ENCODE data around the gene SATB1. TPM values are rescaled to one million over a fixed set of nuclear protein-coding genes. Genes with fewer than 3 reads are reported as not detected.

The SATB1 gene
- total RNA-seq, 1 experiment from 2014 or later = 16.6 TPM

GRCh38 chr3:18308096-18308650 is 117.0 kb downstream of the SATB1 start:
- Mint-ChIP-seq H3K27me3 (ENCODE audit: unreplicated experiment) (no peaks in the 10 kb centered on the region), H3K4me3 (ENCODE audit: low read depth, unreplicated experiment) (no peak overlapping the region), H3K9me3 (ENCODE audit: low read depth, unreplicated experiment) (no peaks in the 10 kb centered on the region), H3K27ac (ENCODE audit: unreplicated experiment) (no peak overlapping the region), H3K4me1 (ENCODE audit: low read depth, unreplicated experiment) (no peaks in the 10 kb centered on the region), H3K36me3 (ENCODE audit: insufficient read depth, unreplicated experiment) (no peaks in the 10 kb centered on the region)
- TF ChIP-seq, protein P1, sequence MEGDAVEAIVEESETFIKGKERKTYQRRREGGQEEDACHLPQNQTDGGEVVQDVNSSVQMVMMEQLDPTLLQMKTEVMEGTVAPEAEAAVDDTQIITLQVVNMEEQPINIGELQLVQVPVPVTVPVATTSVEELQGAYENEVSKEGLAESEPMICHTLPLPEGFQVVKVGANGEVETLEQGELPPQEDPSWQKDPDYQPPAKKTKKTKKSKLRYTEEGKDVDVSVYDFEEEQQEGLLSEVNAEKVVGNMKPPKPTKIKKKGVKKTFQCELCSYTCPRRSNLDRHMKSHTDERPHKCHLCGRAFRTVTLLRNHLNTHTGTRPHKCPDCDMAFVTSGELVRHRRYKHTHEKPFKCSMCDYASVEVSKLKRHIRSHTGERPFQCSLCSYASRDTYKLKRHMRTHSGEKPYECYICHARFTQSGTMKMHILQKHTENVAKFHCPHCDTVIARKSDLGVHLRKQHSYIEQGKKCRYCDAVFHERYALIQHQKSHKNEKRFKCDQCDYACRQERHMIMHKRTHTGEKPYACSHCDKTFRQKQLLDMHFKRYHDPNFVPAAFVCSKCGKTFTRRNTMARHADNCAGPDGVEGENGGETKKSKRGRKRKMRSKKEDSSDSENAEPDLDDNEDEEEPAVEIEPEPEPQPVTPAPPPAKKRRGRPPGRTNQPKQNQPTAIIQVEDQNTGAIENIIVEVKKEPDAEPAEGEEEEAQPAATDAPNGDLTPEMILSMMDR (IDR thresholded peaks at IDR 0.05; ENCODE audit: unreplicated experiment) = no peak
- BruUV-seq (replicated peaks) = no TSS peak
- CTCF ChIA-PET = no interaction called here
- intact Hi-C loops (cut with micrococcal nuclease; ENCODE audit: unreplicated experiment) = no loop called here
- no peak for DNase-seq

- Mint-ChIP-seq H3K4me3 (ENCODE audit: low read depth, unreplicated experiment) (no peak overlapping the region), H3K9me3 (ENCODE audit: low read depth, unreplicated experiment) (no peaks in the 10 kb centered on the region), H3K4me1 (ENCODE audit: low read depth, unreplicated experiment) (no peaks in the 10 kb centered on the region), H3K27me3 (ENCODE audit: unreplicated experiment) (no peaks in the 10 kb centered on the region), H3K36me3 (ENCODE audit: insufficient read depth, unreplicated experiment) (no peaks in the 10 kb centered on the region), H3K27ac (ENCODE audit: unreplicated experiment) (no peak overlapping the region)
- intact Hi-C loops (cut with micrococcal nuclease; ENCODE audit: unreplicated experiment) = no loop called here
- no TSS peak for BruUV-seq (replicated peaks)
- DNase-seq = no peak
- TF ChIP-seq, protein P1 (IDR thresholded peaks at IDR 0.05; ENCODE audit: unreplicated experiment) = no peak
- CTCF ChIA-PET = no interaction called here
Observed at GRCh38 chr3:18307529-18307928, 117.6 kb downstream of the SATB1 start.

- BruUV-seq (replicated peaks) = no TSS peak
- no peaks in the 10 kb centered on the region for H3K27me3 Mint-ChIP-seq (ENCODE audit: unreplicated experiment)
- H3K4me3 Mint-ChIP-seq (ENCODE audit: low read depth, unreplicated experiment) = no peak overlapping the region
- no peak for DNase-seq
- no peaks in the 10 kb centered on the region for H3K9me3 Mint-ChIP-seq (ENCODE audit: low read depth, unreplicated experiment)
- H3K4me1 Mint-ChIP-seq (ENCODE audit: low read depth, unreplicated experiment) = no peaks in the 10 kb centered on the region
- CTCF ChIA-PET = interaction anchor here (0.6 to 0.7 kb wide), 3 partner anchors 11 to 705 kb away, joined by 4 to 11 read pairs (median 5); no protein-coding TSS in a partner anchor
- intact Hi-C loops (cut with micrococcal nuclease; ENCODE audit: unreplicated experiment) = loop anchor here (2.0 kb wide), 1 partner anchor 408 kb away; no protein-coding TSS in a partner anchor
- TF ChIP-seq, protein P1 (IDR thresholded peaks at IDR 0.05; ENCODE audit: unreplicated experiment) = no peak
- no peaks in the 10 kb centered on the region for H3K36me3 Mint-ChIP-seq (ENCODE audit: insufficient read depth, unreplicated experiment)
- no peak overlapping the region for H3K27ac Mint-ChIP-seq (ENCODE audit: unreplicated experiment)
Observed at GRCh38 chr3:18302517-18302916, 122.6 kb downstream of the SATB1 start.

GRCh38 chr3:18301781-18302180 is 123.4 kb downstream of the SATB1 start:
- H3K4me1 Mint-ChIP-seq (ENCODE audit: low read depth, unreplicated experiment) = no peaks in the 10 kb centered on the region
- no peak overlapping the region for H3K4me3 Mint-ChIP-seq (ENCODE audit: low read depth, unreplicated experiment)
- H3K36me3 Mint-ChIP-seq (ENCODE audit: insufficient read depth, unreplicated experiment) = no peaks in the 10 kb centered on the region
- CTCF ChIA-PET = no interaction called here
- no peaks in the 10 kb centered on the region for H3K27me3 Mint-ChIP-seq (ENCODE audit: unreplicated experiment)
- no peak for DNase-seq
- no TSS peak for BruUV-seq (replicated peaks)
- intact Hi-C loops (cut with micrococcal nuclease; ENCODE audit: unreplicated experiment) = loop anchor here (2.0 kb wide), 1 partner anchor 407 kb away; no protein-coding TSS in a partner anchor
- H3K27ac Mint-ChIP-seq (ENCODE audit: unreplicated experiment) = no peak overlapping the region
- H3K9me3 Mint-ChIP-seq (ENCODE audit: low read depth, unreplicated experiment) = peaks cover 5% of the 10 kb centered on the region
- TF ChIP-seq, protein P1 (IDR thresholded peaks at IDR 0.05; ENCODE audit: unreplicated experiment) = no peak

Measured in Calu3 (cell line).